HG02759 (cell line): ENCODE data around the gene HAP1.

ENCODE experiments used
- ATAC-seq: cut with Tn5 transposase; IDR thresholded peaks from one replicate; pipeline ENCODE4 v1.9.1; 2021; ENCODE audit warnings: mild to moderate bottlenecking, moderate library complexity; ENCODE audit not compliant: unreplicated experiment

HAP1 gene

GRCh38 chr17:41763327-41763726 is 28.9 kb upstream of the HAP1 start:
- ATAC-seq: no peak

GRCh38 chr17:41762841-41763240 is 28.4 kb upstream of the HAP1 start:
- no peak for ATAC-seq

- ATAC-seq: no peak
Measured at GRCh38 chr17:41762391-41762790, 27.9 kb upstream of the HAP1 start.

GRCh38 chr17:41760878-41761277 is 26.4 kb upstream of the HAP1 start:
- ATAC-seq: no peak

GRCh38 chr17:41758601-41759000 is 24.2 kb upstream of the HAP1 start:
- no peak for ATAC-seq

- no peak for ATAC-seq
Measured at GRCh38 chr17:41754066-41754465, 19.6 kb upstream of the HAP1 start.

- ATAC-seq: no peak
Measured at GRCh38 chr17:41751288-41751687, 16.8 kb upstream of the HAP1 start.

GRCh38 chr17:41750862-41751261 is 16.4 kb upstream of the HAP1 start:
- no peak for ATAC-seq

GRCh38 chr17:41748275-41748674 is 13.8 kb upstream of the HAP1 start:
- no peak for ATAC-seq

GRCh38 chr17:41741709-41742108 is 7.3 kb upstream of the HAP1 start:
- ATAC-seq: no peak

- ATAC-seq: no peak
Measured at GRCh38 chr17:41740506-41740905, 6.1 kb upstream of the HAP1 start.

- ATAC-seq: no peak
Measured at GRCh38 chr17:41739661-41740352, 5.4 kb upstream of the HAP1 start.

- ATAC-seq: no peak
Measured at GRCh38 chr17:41738801-41739112, 4.3 kb upstream of the HAP1 start.

- no peak for ATAC-seq
Measured at GRCh38 chr17:41738077-41738800, 3.8 kb upstream of the HAP1 start.

GRCh38 chr17:41737680-41738023 is 3.2 kb upstream of the HAP1 start:
- no peak for ATAC-seq

GRCh38 chr17:41736983-41737679 is 2.7 kb upstream of the HAP1 start:
- ATAC-seq: no peak

GRCh38 chr17:41735744-41736143 is 1.3 kb upstream of the HAP1 start:
- no peak for ATAC-seq

- no peak for ATAC-seq
Measured at GRCh38 chr17:41734949-41735313, 488 bp upstream of the HAP1 start.

GRCh38 chr17:41733348-41734138 is 900 bp downstream of the HAP1 start:
- no peak for ATAC-seq

- ATAC-seq: no peak
Measured at GRCh38 chr17:41731836-41732235, 2.6 kb downstream of the HAP1 start.

- ATAC-seq: no peak
Measured at GRCh38 chr17:41730479-41730878, 4.0 kb downstream of the HAP1 start.

GRCh38 chr17:41728056-41728455 is 6.4 kb downstream of the HAP1 start:
- no peak for ATAC-seq
